Right ventricle myocardium inferior (tissue), 1 donor: Measurements from ENCODE around the gene CACNA2D2. TPM values are rescaled to one million over a fixed set of nuclear protein-coding genes. Genes with fewer than 3 reads are reported as not detected.
A peak's percentile ranks its signal among the peaks of the same experiment; 100 is the strongest.

Source experiments
- ATAC-seq: fragments of 200-7000 bp; cut with Tn5 transposase; one replicate; pipeline ENCODE4 v1.9.1; 2020; ENCODE audit warnings: mild to moderate bottlenecking, moderate library complexity
- DNase-seq: peaks from one replicate; pipeline ENCODE4 v3.0.0; 2021; ENCODE audit errors: missing footprints
- intact Hi-C: fragments of 100-400 bp; cut with DNase I; formaldehyde crosslinking; loops from one replicate; pipeline ENCODE4 v1.11.0; 2022
- total RNA-seq: library from RNA; stranded (reverse); fragmentation: NEBNext Ultra II Directional; extraction: Animal tissue kit (Norgen Biotek cat#: 25700); gene quantifications from one replicate; pipeline ENCODE4 v1.2.1, GENCODE V29; 2021
- donor health status: DM: no; HTN: yes; CAD: no; lungs with severe emphysema.

The CACNA2D2 gene
- total RNA-seq, 1 donor from 2014 or later, result 1.2 TPM

GRCh38 chr3:50365080-50365841 is 138.2 kb downstream of the CACNA2D2 start:
- intact Hi-C loops, result no loop called here

GRCh38 chr3:50364573-50365079 is 138.8 kb downstream of the CACNA2D2 start:
- ATAC-seq (peak; percentile 33), DNase-seq (no peak)
- intact Hi-C loops, result no loop called here

More at GRCh38 chr3:50365080-50365841, 138.2 kb downstream of the CACNA2D2 start:
- peak; percentile 91 for DNase-seq
- ATAC-seq, result peak; percentile 88

GRCh38 chr3:50359760-50360110 is 143.7 kb downstream of the CACNA2D2 start:
- no peak for ATAC-seq
- intact Hi-C loops, result no loop called here

GRCh38 chr3:50358911-50359759 is 144.3 kb downstream of the CACNA2D2 start, which contains the start of gene TMEM115:
Gene TMEM115 (minus strand): TSS chr3:50359521. CDS start chr3:50359063, 458 bp downstream.
- intact Hi-C loops, result no loop called here
- DNase-seq (peak; percentile 97), ATAC-seq (peak; percentile 97)

More at GRCh38 chr3:50359760-50360110, 143.7 kb downstream of the CACNA2D2 start:
- no peak for DNase-seq

- no peak for ATAC-seq
These were observed 145.0 kb downstream of the CACNA2D2 start for GRCh38 chr3:50358355-50358910.

GRCh38 chr3:50357481-50357880 is 146.0 kb downstream of the CACNA2D2 start:
- no peak for DNase-seq
- no peak for ATAC-seq
- intact Hi-C loops, result no loop called here

More at GRCh38 chr3:50358355-50358910, 145.0 kb downstream of the CACNA2D2 start:
- DNase-seq, result no peak
- intact Hi-C loops, result no loop called here

GRCh38 chr3:50356553-50356952 is 146.9 kb downstream of the CACNA2D2 start:
- DNase-seq (no peak), ATAC-seq (no peak)
- intact Hi-C loops, result no loop called here

- DNase-seq, result no peak
- no peak for ATAC-seq
- intact Hi-C loops, result no loop called here
These were observed 147.4 kb downstream of the CACNA2D2 start for GRCh38 chr3:50355829-50356552.

GRCh38 chr3:50354850-50355249 is 148.6 kb downstream of the CACNA2D2 start:
- intact Hi-C loops, result no loop called here
- ATAC-seq (no peak), DNase-seq (no peak)

GRCh38 chr3:50354186-50354764 is 149.2 kb downstream of the CACNA2D2 start:
- DNase-seq, result no peak
- no peak for ATAC-seq
- intact Hi-C loops, result no loop called here

- intact Hi-C loops, result no loop called here
- ATAC-seq (no peak), DNase-seq (no peak)
These were observed 150.0 kb downstream of the CACNA2D2 start for GRCh38 chr3:50353245-50354004.

GRCh38 chr3:50352781-50353180 is 150.7 kb downstream of the CACNA2D2 start:
- DNase-seq, result no peak
- ATAC-seq, result no peak
- intact Hi-C loops, result no loop called here

- ATAC-seq (no peak), DNase-seq (no peak)
- intact Hi-C loops, result no loop called here
These were observed 152.1 kb downstream of the CACNA2D2 start for GRCh38 chr3:50351323-50351697.

- ATAC-seq, result peak; percentile 95
- DNase-seq, result peak; percentile 99
- intact Hi-C loops, result loop anchor here (1.0 kb wide), 1 partner anchor 192 kb away; no protein-coding TSS in a partner anchor
These were observed 152.7 kb downstream of the CACNA2D2 start, which contains the start of the genes CYB561D2 and NPRL2 for GRCh38 chr3:50350527-50351322. Gene CYB561D2 (plus strand): TSS chr3:50350862. CDS start chr3:50351434, 572 bp downstream. Gene NPRL2 (minus strand): TSS chr3:50350775. CDS start chr3:50350652, 123 bp downstream.

GRCh38 chr3:50350213-50350526 is 153.3 kb downstream of the CACNA2D2 start:
- no peak for ATAC-seq
- intact Hi-C loops, result loop anchor here (1.0 kb wide), 1 partner anchor 192 kb away; no protein-coding TSS in a partner anchor

GRCh38 chr3:50347187-50347813 is 156.1 kb downstream of the CACNA2D2 start:
- intact Hi-C loops, result loop anchor here (5.0 kb wide), 1 partner anchor 265 kb away; the partner anchor contains the start of gene CISH

More at GRCh38 chr3:50350213-50350526, 153.3 kb downstream of the CACNA2D2 start:
- no peak for DNase-seq

More at GRCh38 chr3:50347187-50347813, 156.1 kb downstream of the CACNA2D2 start:
- DNase-seq (peak; percentile 76), ATAC-seq (no peak)
